Measurements from ENCODE around the gene SLC6A4.

DNA sequence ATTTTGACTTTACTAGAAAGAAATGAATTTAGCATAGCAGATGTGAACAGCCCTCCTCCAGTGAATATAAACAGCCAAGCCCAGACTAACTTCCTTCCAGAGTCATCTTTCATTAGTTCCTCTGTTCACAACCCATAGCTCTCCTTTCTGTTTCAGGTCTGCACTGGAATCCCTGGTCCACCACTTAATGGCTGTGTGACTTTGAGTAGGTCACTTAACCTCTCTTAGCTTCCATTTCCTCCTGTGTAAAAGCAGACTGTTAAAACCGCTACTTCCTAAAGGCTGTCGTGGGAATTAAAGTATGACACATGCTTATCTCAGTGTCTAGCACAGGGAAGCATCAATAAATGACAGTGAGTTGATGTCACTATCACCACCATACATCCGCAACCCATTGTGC lies 7.5 kb downstream of the SLC6A4 start:
- TF ChIP-seq, protein P1, sequence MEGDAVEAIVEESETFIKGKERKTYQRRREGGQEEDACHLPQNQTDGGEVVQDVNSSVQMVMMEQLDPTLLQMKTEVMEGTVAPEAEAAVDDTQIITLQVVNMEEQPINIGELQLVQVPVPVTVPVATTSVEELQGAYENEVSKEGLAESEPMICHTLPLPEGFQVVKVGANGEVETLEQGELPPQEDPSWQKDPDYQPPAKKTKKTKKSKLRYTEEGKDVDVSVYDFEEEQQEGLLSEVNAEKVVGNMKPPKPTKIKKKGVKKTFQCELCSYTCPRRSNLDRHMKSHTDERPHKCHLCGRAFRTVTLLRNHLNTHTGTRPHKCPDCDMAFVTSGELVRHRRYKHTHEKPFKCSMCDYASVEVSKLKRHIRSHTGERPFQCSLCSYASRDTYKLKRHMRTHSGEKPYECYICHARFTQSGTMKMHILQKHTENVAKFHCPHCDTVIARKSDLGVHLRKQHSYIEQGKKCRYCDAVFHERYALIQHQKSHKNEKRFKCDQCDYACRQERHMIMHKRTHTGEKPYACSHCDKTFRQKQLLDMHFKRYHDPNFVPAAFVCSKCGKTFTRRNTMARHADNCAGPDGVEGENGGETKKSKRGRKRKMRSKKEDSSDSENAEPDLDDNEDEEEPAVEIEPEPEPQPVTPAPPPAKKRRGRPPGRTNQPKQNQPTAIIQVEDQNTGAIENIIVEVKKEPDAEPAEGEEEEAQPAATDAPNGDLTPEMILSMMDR (IDR thresholded peaks at IDR 0.05; ENCODE audit: low read depth, low read length), result no peak
- TF ChIP-seq POLR2A (IDR thresholded peaks at IDR 0.05; ENCODE audit: extremely low read depth, insufficient read length) (no peak), MYC (IDR thresholded peaks at IDR 0.05; ENCODE audit: low read depth, low read length) (no peak)
- TF ChIP-seq, protein P2, sequence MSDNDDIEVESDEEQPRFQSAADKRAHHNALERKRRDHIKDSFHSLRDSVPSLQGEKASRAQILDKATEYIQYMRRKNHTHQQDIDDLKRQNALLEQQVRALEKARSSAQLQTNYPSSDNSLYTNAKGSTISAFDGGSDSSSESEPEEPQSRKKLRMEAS (IDR thresholded peaks at IDR 0.05; ENCODE audit: low read depth, low read length), result no peak
